ENCODE data around the gene ADGRV1.
"Not testable (repeated sequence)": the region's sequence is repeated elsewhere in the genome, so short reads cannot be mapped to it uniquely, and the experiment has no call there.

DNA sequence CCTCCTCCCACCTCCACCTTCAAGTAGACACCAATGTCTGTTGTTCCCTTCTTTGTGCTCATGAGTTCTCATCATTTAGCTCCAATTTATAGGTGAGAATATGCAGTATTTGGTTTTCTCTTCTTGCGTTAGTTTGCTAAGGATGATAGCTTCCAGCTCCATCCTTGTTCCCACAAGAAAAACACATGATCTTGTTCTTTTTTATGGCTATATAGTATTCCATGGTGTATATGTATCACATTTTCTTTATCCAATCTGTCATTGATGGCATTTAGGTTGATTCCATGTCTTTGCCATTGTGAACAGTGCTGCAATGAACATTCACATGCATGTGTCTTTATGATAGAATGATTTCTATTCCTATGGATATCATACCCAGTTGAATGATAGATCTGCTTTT, 454.3 kb downstream of the ADGRV1 start:
- TF ChIP-seq CTCF (IDR thresholded peaks at IDR 0.05); ZFX (IDR thresholded peaks at IDR 0.05; ENCODE audit: borderline replicate concordance): not testable (repeated sequence)

All from 22Rv1 (cell line).